ENCODE results near the gene SEM1.

Gene SEM1

GRCh38 chr7:96739167-96739566 lies 29.5 kb upstream of the SEM1 start:
- Histone ChIP-seq H3K4me3 (IDR thresholded peaks at IDR 0.05; ENCODE audit: insufficient read depth, low read depth, low read length) (no peak overlapping the region), H3K27me3 (ENCODE audit: insufficient read depth, low read depth) (no peaks in the 10 kb centered on the region), H3K9ac (no peak overlapping the region), H3K36me3 (ENCODE audit: insufficient read depth) (no peaks in the 10 kb centered on the region), H3K27ac (no peak overlapping the region), H2AFZ (ENCODE audit: low read depth) (no peak overlapping the region), H3K4me2 (no peak overlapping the region), H4K20me1 (ENCODE audit: insufficient read depth) (no peaks in the 10 kb centered on the region), H3K4me1 (ENCODE audit: low read depth, poor library complexity, severe bottlenecking) (no peaks in the 10 kb centered on the region), H3K79me2 (ENCODE audit: insufficient read depth, low read depth) (no peaks in the 10 kb centered on the region)
- TF ChIP-seq CTCF (conservative IDR thresholded peaks at IDR 0.05; ENCODE audit: low read depth, low read length) = no peak

GRCh38 chr7:96738705-96739104 lies 29.1 kb upstream of the SEM1 start:
- no peaks in the 10 kb centered on the region for H4K20me1 ChIP-seq (ENCODE audit: insufficient read depth)
- H3K4me1 ChIP-seq (ENCODE audit: low read depth, poor library complexity, severe bottlenecking) = no peaks in the 10 kb centered on the region
- no peak overlapping the region for H3K27ac ChIP-seq
- no peak overlapping the region for H3K9ac ChIP-seq
- no peaks in the 10 kb centered on the region for H3K79me2 ChIP-seq (ENCODE audit: insufficient read depth, low read depth)
- TF ChIP-seq CTCF (conservative IDR thresholded peaks at IDR 0.05; ENCODE audit: low read depth, low read length) = no peak
- no peak overlapping the region for H3K4me2 ChIP-seq
- no peaks in the 10 kb centered on the region for H3K36me3 ChIP-seq (ENCODE audit: insufficient read depth)
- no peak overlapping the region for H3K4me3 ChIP-seq (IDR thresholded peaks at IDR 0.05; ENCODE audit: insufficient read depth, low read depth, low read length)
- H2AFZ ChIP-seq (ENCODE audit: low read depth) = no peak overlapping the region
- no peaks in the 10 kb centered on the region for H3K27me3 ChIP-seq (ENCODE audit: insufficient read depth, low read depth)

- Histone ChIP-seq H3K79me2 (ENCODE audit: insufficient read depth, low read depth) (no peaks in the 10 kb centered on the region), H3K4me2 (no peak overlapping the region), H3K4me1 (ENCODE audit: low read depth, poor library complexity, severe bottlenecking) (no peaks in the 10 kb centered on the region), H3K9ac (no peak overlapping the region), H3K4me3 (IDR thresholded peaks at IDR 0.05; ENCODE audit: insufficient read depth, low read depth, low read length) (no peak overlapping the region), H3K27me3 (ENCODE audit: insufficient read depth, low read depth) (no peaks in the 10 kb centered on the region), H4K20me1 (ENCODE audit: insufficient read depth) (no peaks in the 10 kb centered on the region), H3K36me3 (ENCODE audit: insufficient read depth) (no peaks in the 10 kb centered on the region), H2AFZ (ENCODE audit: low read depth) (no peak overlapping the region), H3K27ac (no peak overlapping the region)
- no peak for TF ChIP-seq CTCF (conservative IDR thresholded peaks at IDR 0.05; ENCODE audit: low read depth, low read length)
Observed at GRCh38 chr7:96737545-96738050, 28.0 kb upstream of the SEM1 start.

GRCh38 chr7:96734343-96734742 lies 24.7 kb upstream of the SEM1 start:
- Histone ChIP-seq H3K4me1 (ENCODE audit: low read depth, poor library complexity, severe bottlenecking) (no peaks in the 10 kb centered on the region), H3K36me3 (ENCODE audit: insufficient read depth) (no peaks in the 10 kb centered on the region), H3K27me3 (ENCODE audit: insufficient read depth, low read depth) (no peaks in the 10 kb centered on the region), H3K4me2 (no peak overlapping the region), H4K20me1 (ENCODE audit: insufficient read depth) (no peaks in the 10 kb centered on the region), H3K79me2 (ENCODE audit: insufficient read depth, low read depth) (no peaks in the 10 kb centered on the region), H3K9ac (no peak overlapping the region), H2AFZ (ENCODE audit: low read depth) (no peak overlapping the region), H3K4me3 (IDR thresholded peaks at IDR 0.05; ENCODE audit: insufficient read depth, low read depth, low read length) (no peak overlapping the region), H3K27ac (no peak overlapping the region)
- TF ChIP-seq CTCF (conservative IDR thresholded peaks at IDR 0.05; ENCODE audit: low read depth, low read length) = no peak
